Gastrocnemius medialis (tissue), 4 donors: ENCODE results near the gene ZNF334. TPM values are rescaled to one million over a fixed set of nuclear protein-coding genes. Genes with fewer than 3 reads are reported as not detected.

ENCODE experiments used
- ATAC-seq, 2 donors: fragments of 150-250 bp; one replicate each; pipeline ENCODE4 v1.9.1; 2016
- DNase-seq, 2 donors: peaks; one replicate each; pipeline ENCODE4 v3.0.0-alpha.2; 2019
- H3K27ac ChIP-seq, 4 donors: fragments of 200-600 bp; sonication (generic); 1 replicate in 1 of 4; 2 replicates in 3 of 4; pipeline ENCODE4 v1.5.1; 2016 to 2018; ENCODE audit warnings: mild to moderate bottlenecking in 2 of 4, moderate library complexity in 1 of 4
- H3K27me3 ChIP-seq, 3 donors: fragments of 200-600 bp; sonication (generic) in 2 of 3; 1 replicate in 1 of 3; 2 replicates in 2 of 3; pipeline versions ENCODE4 v1.5.1 to v1.6.0; 2016 to 2019; ENCODE audit warnings: mild to moderate bottlenecking in 1 of 3, moderate library complexity in 1 of 3
- H3K36me3 ChIP-seq, 2 donors: fragments of 200-600 bp; sonication (generic) in 1 of 2; one replicate each; pipeline ENCODE4 v1.5.1; 2017 to 2018
- H3K4me1 ChIP-seq, 2 donors: fragments of 200-600 bp; sonication (generic) in 1 of 2; one replicate each; pipeline ENCODE4 v1.5.1; 2016 to 2017; ENCODE audit warnings: mild to moderate bottlenecking in 2 of 2
- H3K4me3 ChIP-seq, 4 donors: fragments of 200-600 bp; sonication (generic) in 3 of 4; 1 replicate in 1 of 4; 2 replicates in 3 of 4; pipeline ENCODE4 v1.5.1; 2016 to 2019; ENCODE audit warnings: mild to moderate bottlenecking in 2 of 4
- H3K9me3 ChIP-seq, 3 donors: fragments of 200-600 bp; sonication (generic) in 2 of 3; 1 replicate in 1 of 3; 2 replicates in 2 of 3; pipeline ENCODE4 v1.5.1; 2016 to 2019
- POLR2A ChIP-seq, 2 donors: fragments of 450-650 bp; IDR thresholded peaks; one replicate each; pipeline ENCODE4 v1.6.1; 2017; ENCODE audit warnings: antibody characterized with exemption in 2 of 2, mild to moderate bottlenecking in 2 of 2, moderate library complexity in 2 of 2
- in situ Hi-C, 4 donors: fragments of 200-750 bp; cut with MboI; loops; one replicate each; pipeline versions ENCODE4 v1.15.0 to v1.8.0; 2017; ENCODE audit warnings: low sequenced_read_pairs in 4 of 4
- intact Hi-C: fragments of 100-400 bp; cut with DNase I; formaldehyde crosslinking; loops from one replicate; pipeline ENCODE4 v1.15.1; 2023; ENCODE audit warnings: low total_unique reads
- total RNA-seq, 4 donors: library from RNA; depleted of rRNA; stranded (reverse); fragments of >200 nt; gene quantifications; one replicate each; pipeline versions ENCODE4 v1.1.0 to v1.2.3, GENCODE V29; 2016
- TF ChIP-seq, protein P1 (sequence below), 5 experiments: fragments of 450-650 bp in 3 of 5; fragments of 200-600 bp in 2 of 5; sonication (generic) in 2 of 5; IDR thresholded peaks in 4 of 5; conservative IDR thresholded peaks in 1 of 5; 1 replicate in 4 of 5; 2 replicates in 1 of 5; pipeline ENCODE4 v1.5.1; 2016 to 2019; ENCODE audit warnings: antibody characterized with exemption in 5 of 5, mild to moderate bottlenecking in 3 of 5, moderate library complexity in 3 of 5

The ZNF334 gene
- total RNA-seq, 4 donors from 2014 or later = 0.15 to 0.18 TPM; not detected in 2

DNA sequence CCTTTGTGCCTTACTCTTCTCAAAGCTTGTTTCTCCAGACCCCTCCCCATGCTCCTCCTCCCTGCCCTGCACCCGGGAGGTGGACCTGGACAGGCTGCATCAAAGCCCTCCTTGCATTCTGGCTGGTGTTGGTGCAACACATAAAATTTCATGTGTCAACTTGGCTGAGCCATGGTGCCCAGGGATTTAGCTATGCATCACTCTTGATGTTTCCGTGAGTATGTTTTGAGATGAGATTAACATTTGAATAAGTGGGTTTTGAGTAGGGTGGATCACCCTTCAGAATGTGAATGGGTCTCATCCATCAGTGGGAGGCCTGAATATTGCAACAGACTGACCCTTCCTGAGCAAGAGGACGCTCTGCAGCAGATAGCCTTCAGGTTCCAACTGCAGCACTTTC is 41.5 kb upstream of the ZNF334 start:
- Histone ChIP-seq H3K27me3 (no peaks in the 10 kb centered on the region), H3K4me3 (no peak overlapping the region), H3K36me3 (no peaks in the 10 kb centered on the region), H3K9me3 (no peaks in the 10 kb centered on the region), H3K4me1 (no peaks in the 10 kb centered on the region), H3K27ac (no peak overlapping the region)
- ATAC-seq (no peak), DNase-seq (no peak)
- no peak for TF ChIP-seq POLR2A (IDR thresholded peaks at IDR 0.05)
- TF ChIP-seq, protein P1, sequence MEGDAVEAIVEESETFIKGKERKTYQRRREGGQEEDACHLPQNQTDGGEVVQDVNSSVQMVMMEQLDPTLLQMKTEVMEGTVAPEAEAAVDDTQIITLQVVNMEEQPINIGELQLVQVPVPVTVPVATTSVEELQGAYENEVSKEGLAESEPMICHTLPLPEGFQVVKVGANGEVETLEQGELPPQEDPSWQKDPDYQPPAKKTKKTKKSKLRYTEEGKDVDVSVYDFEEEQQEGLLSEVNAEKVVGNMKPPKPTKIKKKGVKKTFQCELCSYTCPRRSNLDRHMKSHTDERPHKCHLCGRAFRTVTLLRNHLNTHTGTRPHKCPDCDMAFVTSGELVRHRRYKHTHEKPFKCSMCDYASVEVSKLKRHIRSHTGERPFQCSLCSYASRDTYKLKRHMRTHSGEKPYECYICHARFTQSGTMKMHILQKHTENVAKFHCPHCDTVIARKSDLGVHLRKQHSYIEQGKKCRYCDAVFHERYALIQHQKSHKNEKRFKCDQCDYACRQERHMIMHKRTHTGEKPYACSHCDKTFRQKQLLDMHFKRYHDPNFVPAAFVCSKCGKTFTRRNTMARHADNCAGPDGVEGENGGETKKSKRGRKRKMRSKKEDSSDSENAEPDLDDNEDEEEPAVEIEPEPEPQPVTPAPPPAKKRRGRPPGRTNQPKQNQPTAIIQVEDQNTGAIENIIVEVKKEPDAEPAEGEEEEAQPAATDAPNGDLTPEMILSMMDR (IDR thresholded peaks at IDR 0.05 in 4 of 5, conservative IDR thresholded peaks at IDR 0.05 in 1 of 5) = no peak
- intact Hi-C loops (no loop called here), in situ Hi-C loops (no loop called here)

DNA sequence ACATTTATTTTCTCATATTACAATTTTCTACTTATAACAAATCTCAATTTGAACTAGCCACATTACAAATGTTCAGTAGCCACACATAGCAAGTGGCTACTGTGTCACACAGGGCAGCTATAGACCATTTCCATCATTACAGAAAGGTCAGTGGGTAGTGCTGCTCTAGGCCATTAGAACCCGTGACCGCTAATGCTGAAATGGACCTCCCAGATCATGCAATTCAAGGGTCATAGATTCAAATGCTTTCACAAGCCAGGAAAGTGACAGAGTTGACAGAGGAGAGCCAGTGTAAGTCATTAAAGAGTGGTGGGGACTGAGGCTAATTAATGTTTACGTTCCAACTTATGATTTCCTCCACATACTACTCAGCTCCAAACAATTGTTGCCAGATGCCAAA is 40.6 kb upstream of the ZNF334 start:
- in situ Hi-C loops (no loop called here), intact Hi-C loops (no loop called here)
- Histone ChIP-seq H3K4me3 (no peak overlapping the region), H3K27me3 (no peaks in the 10 kb centered on the region), H3K27ac (no peak overlapping the region), H3K9me3 (no peaks in the 10 kb centered on the region), H3K4me1 (no peaks in the 10 kb centered on the region), H3K36me3 (no peaks in the 10 kb centered on the region)
- DNase-seq = no peak
- no peak for TF ChIP-seq POLR2A (IDR thresholded peaks at IDR 0.05)
- TF ChIP-seq, protein P1 (IDR thresholded peaks at IDR 0.05 in 4 of 5, conservative IDR thresholded peaks at IDR 0.05 in 1 of 5) = no peak
- no peak for ATAC-seq

DNA sequence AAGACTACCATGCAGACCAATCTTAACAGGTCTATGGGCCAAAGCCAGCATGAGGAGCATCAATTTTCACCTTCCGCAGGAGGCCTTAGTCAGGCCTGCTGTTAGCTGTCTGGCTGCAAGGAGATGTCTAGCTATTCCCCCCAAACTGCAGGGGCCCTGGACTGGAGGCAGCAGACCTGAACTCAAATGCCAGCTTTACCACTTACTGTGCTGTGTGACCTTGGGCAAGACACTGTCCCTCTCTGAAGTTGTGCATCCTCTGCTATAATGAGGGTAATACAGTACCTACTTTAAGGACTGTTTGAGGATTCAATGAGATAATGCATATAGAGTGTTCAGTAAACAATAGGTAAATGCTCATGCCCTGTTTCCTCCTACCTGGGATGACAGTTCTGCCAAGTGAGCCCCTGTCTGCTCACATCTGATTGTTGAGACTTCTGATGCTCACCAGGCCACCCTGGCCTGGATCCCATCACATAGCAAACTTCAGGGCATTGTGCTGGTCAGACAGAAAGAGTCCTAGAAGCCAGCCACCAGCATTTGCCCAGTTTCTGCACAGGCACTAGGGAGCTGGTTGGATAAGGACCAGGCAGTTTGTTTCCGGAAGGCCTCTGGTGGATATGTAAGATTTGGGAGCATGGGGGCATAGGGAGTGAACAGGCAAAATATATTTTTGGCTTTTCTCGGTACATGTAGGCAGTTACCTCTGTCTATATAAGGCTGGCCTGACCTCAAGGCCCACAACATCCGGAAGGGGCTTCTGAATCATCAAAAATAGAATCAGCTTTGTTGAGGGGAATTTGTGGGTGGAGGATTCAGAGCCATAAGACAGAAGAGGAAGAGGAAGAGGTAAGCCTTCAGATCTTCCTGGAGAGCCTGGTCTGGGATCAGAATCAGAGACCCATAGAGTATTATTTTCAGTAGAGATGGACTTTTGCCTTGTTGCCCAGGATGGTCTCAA is 39.4 kb upstream of the ZNF334 start:
- no peaks in the 10 kb centered on the region for H3K9me3 ChIP-seq
- H3K36me3 ChIP-seq = no peaks in the 10 kb centered on the region
- no peak overlapping the region for H3K27ac ChIP-seq
- in situ Hi-C loops = no loop called here
- no peak for TF ChIP-seq POLR2A (IDR thresholded peaks at IDR 0.05)
- TF ChIP-seq, protein P1 (IDR thresholded peaks at IDR 0.05 in 4 of 5, conservative IDR thresholded peaks at IDR 0.05 in 1 of 5) = no peak
- H3K4me1 ChIP-seq = no peaks in the 10 kb centered on the region
- H3K27me3 ChIP-seq = no peaks in the 10 kb centered on the region
- DNase-seq (no peak), ATAC-seq (no peak)
- H3K4me3 ChIP-seq = no peak overlapping the region
- intact Hi-C loops = no loop called here

DNA sequence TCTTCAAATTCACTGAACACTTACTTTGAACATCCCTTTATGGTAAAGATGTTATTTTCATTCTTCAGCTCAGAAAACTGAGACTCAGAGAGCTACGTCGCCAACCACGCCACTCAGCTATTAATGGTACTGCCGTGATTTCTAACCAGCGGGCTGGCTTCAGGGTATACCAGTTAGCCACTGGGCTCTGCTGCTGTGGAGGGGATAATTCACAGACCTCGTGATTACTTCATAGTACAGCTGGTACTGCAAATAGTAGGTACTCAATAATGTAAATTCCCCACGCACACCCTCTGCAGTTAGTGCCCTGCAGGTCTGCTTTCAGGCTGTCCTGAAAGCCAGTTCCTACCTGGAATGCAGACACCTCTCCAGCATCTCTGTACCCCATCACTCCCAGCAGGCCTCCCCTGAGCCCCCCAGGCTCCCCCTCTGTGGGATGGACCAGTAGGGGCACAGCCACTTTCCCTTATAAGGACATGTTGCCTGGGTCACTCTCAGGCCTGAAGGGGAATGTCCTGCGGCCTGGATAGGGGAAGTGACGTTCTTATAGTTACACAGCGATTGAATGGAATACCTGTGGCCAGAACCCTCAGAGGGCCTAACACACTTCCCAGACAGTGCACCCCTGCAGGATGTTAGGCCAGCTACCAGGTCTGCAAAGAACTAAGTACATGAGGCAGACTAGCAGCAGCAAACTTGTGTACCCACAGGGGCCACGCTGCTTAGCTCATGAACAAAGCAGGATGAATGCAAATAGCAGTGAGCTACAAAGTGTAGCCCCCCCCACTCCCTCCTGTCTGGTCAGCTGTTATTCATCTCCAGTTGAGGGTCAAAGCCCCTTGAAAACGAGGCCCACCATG is 38.4 kb upstream of the ZNF334 start:
- Histone ChIP-seq H3K27me3 (no peaks in the 10 kb centered on the region), H3K4me3 (no peak overlapping the region), H3K4me1 (no peaks in the 10 kb centered on the region), H3K9me3 (no peaks in the 10 kb centered on the region), H3K27ac (no peak overlapping the region), H3K36me3 (no peaks in the 10 kb centered on the region)
- intact Hi-C loops (no loop called here), in situ Hi-C loops (no loop called here)
- TF ChIP-seq POLR2A (IDR thresholded peaks at IDR 0.05) = no peak
- TF ChIP-seq, protein P1 (IDR thresholded peaks at IDR 0.05 in 4 of 5, conservative IDR thresholded peaks at IDR 0.05 in 1 of 5) = no peak
- DNase-seq (no peak), ATAC-seq (no peak)
